HG02678 (cell line): ENCODE results near the gene ARHGAP15.

Experiments used
- ATAC-seq: cut with Tn5 transposase; IDR thresholded peaks from one replicate; pipeline ENCODE4 v1.9.1; 2021; ENCODE audit warnings: mild to moderate bottlenecking, moderate library complexity; ENCODE audit not compliant: unreplicated experiment

ARHGAP15 gene

GRCh38 chr2:143433840-143434239 lies 304.6 kb downstream of the ARHGAP15 start:
- no peak for ATAC-seq

GRCh38 chr2:143434445-143434844 lies 305.2 kb downstream of the ARHGAP15 start:
- ATAC-seq = no peak

GRCh38 chr2:143435131-143435530 lies 305.9 kb downstream of the ARHGAP15 start:
- ATAC-seq = no peak

GRCh38 chr2:143436951-143437350 lies 307.7 kb downstream of the ARHGAP15 start:
- ATAC-seq = no peak

GRCh38 chr2:143440411-143441012 lies 311.3 kb downstream of the ARHGAP15 start:
- no peak for ATAC-seq

GRCh38 chr2:143442193-143442592 lies 313.0 kb downstream of the ARHGAP15 start:
- no peak for ATAC-seq

- peak; percentile 77 for ATAC-seq
These were observed 322.5 kb downstream of the ARHGAP15 start for GRCh38 chr2:143451642-143452281.

- peak; percentile 89 for ATAC-seq
These were observed 323.7 kb downstream of the ARHGAP15 start for GRCh38 chr2:143452817-143453451.

GRCh38 chr2:143453981-143454511 lies 324.8 kb downstream of the ARHGAP15 start:
- ATAC-seq = no peak

GRCh38 chr2:143455317-143455716 lies 326.1 kb downstream of the ARHGAP15 start:
- ATAC-seq = no peak

- ATAC-seq = no peak
These were observed 329.3 kb downstream of the ARHGAP15 start for GRCh38 chr2:143458258-143459190.

- no peak for ATAC-seq
These were observed 331.2 kb downstream of the ARHGAP15 start for GRCh38 chr2:143460382-143460781.

- peak; percentile 58 for ATAC-seq
These were observed 334.5 kb downstream of the ARHGAP15 start for GRCh38 chr2:143463719-143464118.

- no peak for ATAC-seq
These were observed 337.2 kb downstream of the ARHGAP15 start for GRCh38 chr2:143466391-143466790.

GRCh38 chr2:143467011-143467410 lies 337.8 kb downstream of the ARHGAP15 start:
- ATAC-seq = no peak

GRCh38 chr2:143468341-143468888 lies 339.2 kb downstream of the ARHGAP15 start:
- ATAC-seq = peak; percentile 80

GRCh38 chr2:143469323-143469722 lies 340.1 kb downstream of the ARHGAP15 start:
- no peak for ATAC-seq

- no peak for ATAC-seq
These were observed 342.3 kb downstream of the ARHGAP15 start for GRCh38 chr2:143471550-143471949.

- ATAC-seq = no peak
These were observed 344.0 kb downstream of the ARHGAP15 start for GRCh38 chr2:143473216-143473615.

- ATAC-seq = no peak
These were observed 344.6 kb downstream of the ARHGAP15 start for GRCh38 chr2:143473820-143474219.

GRCh38 chr2:143474586-143474985 lies 345.4 kb downstream of the ARHGAP15 start:
- no peak for ATAC-seq
